ENCODE results near the gene TMSB10.

DNA sequence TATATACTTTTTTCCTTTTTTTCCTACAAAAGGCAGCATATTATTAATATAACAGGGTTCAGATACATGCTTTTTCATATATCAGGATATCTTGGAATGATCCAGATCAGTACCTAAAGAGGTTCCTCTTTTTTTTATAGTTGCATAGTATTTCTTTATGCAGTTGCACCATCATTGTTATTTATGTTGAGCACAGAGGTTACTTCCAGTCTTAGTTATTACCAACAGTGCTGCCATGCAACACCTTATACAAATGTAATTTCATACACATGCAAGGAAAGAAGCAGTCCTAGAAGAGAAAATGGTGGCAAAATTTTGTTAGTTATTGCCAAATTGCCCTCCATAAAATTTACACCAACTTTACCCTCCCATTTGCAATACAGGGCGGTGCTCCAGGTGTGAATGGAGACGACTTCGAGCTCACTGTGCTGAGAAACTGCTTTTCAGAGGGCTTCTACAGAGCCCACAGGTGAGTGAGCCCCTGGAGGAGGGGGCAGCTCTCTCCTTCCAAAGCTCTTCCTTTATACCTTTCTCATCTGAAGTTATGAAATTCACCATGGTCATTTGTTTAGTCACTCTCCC is 35.5 kb downstream of the TMSB10 start:
- TF ChIP-seq, protein P1, sequence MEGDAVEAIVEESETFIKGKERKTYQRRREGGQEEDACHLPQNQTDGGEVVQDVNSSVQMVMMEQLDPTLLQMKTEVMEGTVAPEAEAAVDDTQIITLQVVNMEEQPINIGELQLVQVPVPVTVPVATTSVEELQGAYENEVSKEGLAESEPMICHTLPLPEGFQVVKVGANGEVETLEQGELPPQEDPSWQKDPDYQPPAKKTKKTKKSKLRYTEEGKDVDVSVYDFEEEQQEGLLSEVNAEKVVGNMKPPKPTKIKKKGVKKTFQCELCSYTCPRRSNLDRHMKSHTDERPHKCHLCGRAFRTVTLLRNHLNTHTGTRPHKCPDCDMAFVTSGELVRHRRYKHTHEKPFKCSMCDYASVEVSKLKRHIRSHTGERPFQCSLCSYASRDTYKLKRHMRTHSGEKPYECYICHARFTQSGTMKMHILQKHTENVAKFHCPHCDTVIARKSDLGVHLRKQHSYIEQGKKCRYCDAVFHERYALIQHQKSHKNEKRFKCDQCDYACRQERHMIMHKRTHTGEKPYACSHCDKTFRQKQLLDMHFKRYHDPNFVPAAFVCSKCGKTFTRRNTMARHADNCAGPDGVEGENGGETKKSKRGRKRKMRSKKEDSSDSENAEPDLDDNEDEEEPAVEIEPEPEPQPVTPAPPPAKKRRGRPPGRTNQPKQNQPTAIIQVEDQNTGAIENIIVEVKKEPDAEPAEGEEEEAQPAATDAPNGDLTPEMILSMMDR (IDR thresholded peaks at IDR 0.05), result no peak
- no peak for TF ChIP-seq POLR2AphosphoS5 (IDR thresholded peaks at IDR 0.05)
- TF ChIP-seq EP300 (IDR thresholded peaks at IDR 0.05), result no peak

Data from stomach (tissue), 4 donors.